Transverse colon (tissue), 4 donors: ENCODE data around the gene MYH9. TPM values are rescaled to one million over a fixed set of nuclear protein-coding genes. Genes with fewer than 3 reads are reported as not detected.
"Not testable (repeated sequence)": the region's sequence is repeated elsewhere in the genome, so short reads cannot be mapped to it uniquely, and the experiment has no call there.

Source experiments
- DNase-seq: peaks from one replicate; pipeline ENCODE4 v3.0.0-alpha.2; 2019
- H3K27ac ChIP-seq, 4 donors: fragments of 200-600 bp; sonication (generic); 2 replicates each; pipeline ENCODE4 v1.5.1; 2016 to 2018; ENCODE audit warnings: inconsistent platforms in 4 of 4
- H3K27me3 ChIP-seq: fragments of 200-600 bp; sonication (generic); 2 replicates; pipeline ENCODE4 v1.5.1; 2017; ENCODE audit warnings: inconsistent platforms
- H3K36me3 ChIP-seq, 4 donors: fragments of 200-600 bp; sonication (generic); 2 replicates each; pipeline ENCODE4 v1.5.1; 2017 to 2019; ENCODE audit warnings: inconsistent platforms in 4 of 4
- H3K4me1 ChIP-seq, 4 donors: fragments of 200-600 bp; sonication (generic); 2 replicates each; pipeline ENCODE4 v1.5.1; 2017 to 2020; ENCODE audit warnings: inconsistent platforms in 4 of 4
- H3K4me3 ChIP-seq, 4 donors: fragments of 200-600 bp; sonication (generic); 1 replicate in 1 of 4; 2 replicates in 3 of 4; pipeline versions ENCODE4 v1.5.1 to v1.6.1; 2017 to 2019; ENCODE audit warnings: inconsistent platforms in 4 of 4
- H3K9me3 ChIP-seq, 2 donors: fragments of 200-600 bp; sonication (generic); 2 replicates each; pipeline ENCODE4 v1.5.1; 2017 to 2019; ENCODE audit warnings: inconsistent platforms in 2 of 2
- EP300 ChIP-seq: sonication (generic); formaldehyde crosslinking; IDR thresholded peaks from one replicate; pipeline ENCODE4 v1.6.1; 2017; ENCODE audit warnings: antibody characterized with exemption, low read depth
- POLR2A ChIP-seq: fragments of 450-650 bp; IDR thresholded peaks from one replicate; pipeline ENCODE4 v1.6.1; 2016; ENCODE audit warnings: antibody characterized with exemption, mild to moderate bottlenecking, moderate library complexity
- POLR2AphosphoS5 ChIP-seq, 3 donors: sonication (generic); formaldehyde crosslinking; IDR thresholded peaks; one replicate each; pipeline ENCODE4 v1.6.1; 2016; ENCODE audit warnings: antibody characterized with exemption in 3 of 3
- WGBS, 2 donors: methylation state at CpG; one replicate each; pipeline ENCODE4 v1.1.5; 2018; ENCODE audit warnings: low coverage in 1 of 2; 5-methylcytosine and 5-hydroxymethylcytosine counted together
- in situ Hi-C, 4 donors: fragments of 200-750 bp; cut with MboI; loops; one replicate each; pipeline versions ENCODE4 v1.15.0 to v1.15.1; 2017; ENCODE audit warnings: low sequenced_read_pairs in 3 of 4, low pct_ligation_motif_present in 1 of 4, low pct_unique_long_range_greater_than_20kb in 1 of 4
- intact Hi-C: fragments of 100-400 bp; cut with DNase I; formaldehyde crosslinking; loops from one replicate; pipeline ENCODE4 v1.15.1; 2023; ENCODE audit warnings: low total_unique reads
- total RNA-seq, 4 donors: library from RNA; depleted of rRNA; stranded (reverse); fragments of >200 nt; gene quantifications; one replicate each; pipeline ENCODE4 v1.1.0, GENCODE V29; 2016
- TF ChIP-seq, protein P1 (sequence below), 5 experiments: fragments of 200-600 bp in 3 of 5; fragments of 450-650 bp in 2 of 5; sonication (generic) in 3 of 5; IDR thresholded peaks; 1 replicate in 2 of 5; 2 replicates in 3 of 5; pipeline ENCODE4 v1.5.1; 2016 to 2017; ENCODE audit warnings: antibody characterized with exemption in 5 of 5, inconsistent platforms in 3 of 5, mild to moderate bottlenecking in 2 of 5, moderate library complexity in 1 of 5

MYH9 gene
- total RNA-seq, 4 donors from 2014 or later: 385 to 511 (median 460) TPM

DNA sequence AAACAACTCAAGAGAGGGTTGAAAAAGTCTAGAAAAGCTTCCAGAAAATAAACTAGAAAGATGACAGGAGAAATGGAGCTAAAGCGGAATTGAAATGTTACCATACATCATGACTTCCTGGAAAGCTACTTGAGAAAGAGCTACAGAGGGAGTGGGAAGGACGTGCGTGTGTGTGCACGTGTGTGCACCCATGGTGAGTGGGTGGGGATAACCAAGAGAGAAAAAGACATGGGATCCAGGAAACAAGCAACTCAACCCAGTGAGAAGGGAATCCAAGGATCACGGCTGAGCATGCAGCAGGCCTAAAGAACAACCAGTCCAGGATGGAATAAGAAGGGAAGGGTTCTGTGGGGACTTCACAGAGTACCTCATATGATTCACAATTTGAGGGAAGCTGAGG lies 113.2 kb downstream of the MYH9 start:
- DNase-seq: no peak
- in situ Hi-C loops (no loop called here), intact Hi-C loops (no loop called here)

DNA sequence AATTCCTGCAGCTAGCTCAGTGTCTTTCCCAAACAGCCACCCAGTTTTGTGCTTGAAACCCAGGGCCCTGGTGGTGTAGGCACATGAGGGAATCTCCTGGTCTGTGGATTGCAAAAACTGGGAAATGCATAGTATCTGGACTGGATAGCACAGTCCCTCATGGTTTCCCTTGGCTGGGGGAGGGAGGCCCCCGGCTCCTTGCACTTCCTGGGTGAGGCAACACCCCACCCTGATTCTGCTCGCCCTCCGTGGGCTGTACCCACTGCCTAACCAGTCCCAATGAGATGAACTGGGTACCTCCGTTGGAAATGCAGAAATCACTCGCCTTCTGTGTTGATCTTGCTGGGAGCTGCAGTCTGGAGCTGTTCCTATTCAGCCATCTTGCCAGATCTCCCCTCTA lies 115.8 kb downstream of the MYH9 start:
- 80 to 86% methylated on average over 3 to 5 of the region's 5 CpGs for WGBS, 2 donors
- H3K9me3 ChIP-seq, intact Hi-C loops, H3K27me3 ChIP-seq, H3K4me3 ChIP-seq, in situ Hi-C loops, H3K27ac ChIP-seq, H3K36me3 ChIP-seq, H3K4me1 ChIP-seq, DNase-seq: not testable (repeated sequence)

More for the DNA sequence above, 113.2 kb downstream of the MYH9 start:
- H3K4me3 ChIP-seq: no peak overlapping the region
- no peaks in the 10 kb centered on the region for H3K9me3 ChIP-seq
- 83% methylated on average over 5 of the region's 5 CpGs for WGBS, 2 donors
- H3K4me1 ChIP-seq: peaks cover 0 to 10% (median 5%) of the 10 kb centered on the region in 4 donors
- H3K36me3 ChIP-seq: no peaks in the 10 kb centered on the region
- TF ChIP-seq POLR2AphosphoS5 (IDR thresholded peaks at IDR 0.05): no peak
- TF ChIP-seq, protein P1, sequence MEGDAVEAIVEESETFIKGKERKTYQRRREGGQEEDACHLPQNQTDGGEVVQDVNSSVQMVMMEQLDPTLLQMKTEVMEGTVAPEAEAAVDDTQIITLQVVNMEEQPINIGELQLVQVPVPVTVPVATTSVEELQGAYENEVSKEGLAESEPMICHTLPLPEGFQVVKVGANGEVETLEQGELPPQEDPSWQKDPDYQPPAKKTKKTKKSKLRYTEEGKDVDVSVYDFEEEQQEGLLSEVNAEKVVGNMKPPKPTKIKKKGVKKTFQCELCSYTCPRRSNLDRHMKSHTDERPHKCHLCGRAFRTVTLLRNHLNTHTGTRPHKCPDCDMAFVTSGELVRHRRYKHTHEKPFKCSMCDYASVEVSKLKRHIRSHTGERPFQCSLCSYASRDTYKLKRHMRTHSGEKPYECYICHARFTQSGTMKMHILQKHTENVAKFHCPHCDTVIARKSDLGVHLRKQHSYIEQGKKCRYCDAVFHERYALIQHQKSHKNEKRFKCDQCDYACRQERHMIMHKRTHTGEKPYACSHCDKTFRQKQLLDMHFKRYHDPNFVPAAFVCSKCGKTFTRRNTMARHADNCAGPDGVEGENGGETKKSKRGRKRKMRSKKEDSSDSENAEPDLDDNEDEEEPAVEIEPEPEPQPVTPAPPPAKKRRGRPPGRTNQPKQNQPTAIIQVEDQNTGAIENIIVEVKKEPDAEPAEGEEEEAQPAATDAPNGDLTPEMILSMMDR (IDR thresholded peaks at IDR 0.05): no peak
- TF ChIP-seq EP300: no peak
- no peaks in the 10 kb centered on the region for H3K27me3 ChIP-seq
- no peak overlapping the region for H3K27ac ChIP-seq

DNA sequence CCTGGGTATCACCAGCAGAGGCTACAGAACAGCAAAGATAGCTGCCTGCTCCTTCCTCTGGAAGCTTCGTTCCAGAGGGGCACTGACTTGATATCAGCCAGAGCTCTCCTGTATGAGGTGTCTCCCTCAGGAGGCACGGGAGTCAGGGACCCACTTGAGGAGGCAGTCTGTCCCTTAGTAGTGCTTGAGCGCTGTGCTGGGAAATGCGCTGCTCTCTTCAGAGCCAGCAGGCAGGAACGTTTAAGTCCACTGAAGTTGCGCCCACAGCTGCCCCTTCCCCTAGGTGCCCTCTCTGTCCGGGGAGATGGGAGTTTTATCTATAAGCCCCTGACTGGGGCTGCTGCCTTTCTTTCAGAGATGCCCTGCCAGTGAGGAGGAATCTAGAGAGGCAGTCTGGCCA lies 116.5 kb downstream of the MYH9 start:
- H3K27ac ChIP-seq, in situ Hi-C loops, H3K4me1 ChIP-seq, H3K9me3 ChIP-seq, H3K36me3 ChIP-seq, intact Hi-C loops, H3K27me3 ChIP-seq, H3K4me3 ChIP-seq, DNase-seq: not testable (repeated sequence)
- 87% methylated on average over 7 of the region's 7 CpGs; no CpG with 5 or more reads in 1 of the 2 donors for WGBS, 2 donors

DNA sequence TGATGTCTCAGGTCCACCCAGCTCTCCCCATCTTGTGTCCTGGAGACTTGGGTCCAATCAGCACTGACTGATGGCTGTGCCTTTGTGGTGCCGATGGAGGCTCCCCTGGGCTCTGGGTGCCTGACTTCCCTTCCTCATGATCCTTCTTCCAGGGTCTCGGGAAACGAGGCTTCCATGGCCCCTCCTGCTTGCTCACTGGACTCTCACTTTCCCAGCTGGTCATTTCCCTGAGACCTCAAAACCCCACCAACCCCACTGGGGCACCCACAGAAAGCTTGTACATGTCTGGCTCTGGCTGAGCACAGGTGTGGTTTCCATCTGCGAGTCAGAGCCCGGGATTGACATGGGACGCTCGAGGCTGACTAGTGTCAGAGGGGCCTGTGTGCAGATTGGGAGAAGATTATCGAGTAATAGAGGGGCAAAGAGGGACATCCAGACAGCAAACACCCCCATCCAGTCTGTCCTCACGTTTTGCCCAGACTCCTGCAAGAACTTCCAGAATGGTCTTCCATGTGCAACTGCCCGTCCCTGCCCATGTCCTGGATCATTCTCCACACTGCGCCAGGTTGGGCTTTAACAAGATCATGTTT lies 119.8 kb downstream of the MYH9 start:
- 93 to 100% methylated on average over 2 to 11 of the region's 11 CpGs for WGBS, 2 donors
- no peak for DNase-seq
- Histone ChIP-seq H3K27ac (no peak overlapping the region), H3K27me3 (no peaks in the 10 kb centered on the region), H3K4me3 (no peak overlapping the region), H3K9me3 (no peaks in the 10 kb centered on the region), H3K4me1 (no peaks in the 10 kb centered on the region), H3K36me3 (no peaks in the 10 kb centered on the region)
- in situ Hi-C loops (no loop called here), intact Hi-C loops (no loop called here)
- TF ChIP-seq POLR2AphosphoS5 (IDR thresholded peaks at IDR 0.05): no peak
- TF ChIP-seq, protein P1 (IDR thresholded peaks at IDR 0.05): no peak
- TF ChIP-seq EP300: no peak
- TF ChIP-seq POLR2A: no peak

DNA sequence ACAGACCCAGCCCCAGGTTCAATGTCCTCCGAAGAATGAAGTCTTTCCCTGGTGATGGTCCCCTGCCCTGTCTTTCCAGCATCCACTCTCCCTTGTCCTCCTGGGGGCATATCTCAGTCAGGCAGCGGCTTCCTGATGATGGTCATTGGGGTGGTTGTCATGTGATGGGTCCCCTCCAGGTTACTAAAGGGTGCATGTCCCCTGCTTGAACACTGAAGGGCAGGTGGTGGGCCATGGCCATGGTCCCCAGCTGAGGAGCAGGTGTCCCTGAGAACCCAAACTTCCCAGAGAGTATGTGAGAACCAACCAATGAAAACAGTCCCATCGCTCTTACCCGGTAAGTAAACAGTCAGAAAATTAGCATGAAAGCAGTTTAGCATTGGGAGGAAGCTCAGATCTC lies 120.7 kb downstream of the MYH9 start:
- Histone ChIP-seq H3K27me3 (no peaks in the 10 kb centered on the region), H3K27ac (no peak overlapping the region), H3K4me3 (no peak overlapping the region), H3K4me1 (no peaks in the 10 kb centered on the region), H3K9me3 (no peaks in the 10 kb centered on the region), H3K36me3 (no peaks in the 10 kb centered on the region)
- TF ChIP-seq, protein P1 (IDR thresholded peaks at IDR 0.05): no peak
- TF ChIP-seq POLR2AphosphoS5 (IDR thresholded peaks at IDR 0.05): no peak
- TF ChIP-seq EP300: no peak
- no peak for TF ChIP-seq POLR2A
- 95 to 100% methylated on average over 1 to 4 of the region's 4 CpGs for WGBS, 2 donors
- intact Hi-C loops: no loop called here
- in situ Hi-C loops: no loop called here
- DNase-seq: no peak

DNA sequence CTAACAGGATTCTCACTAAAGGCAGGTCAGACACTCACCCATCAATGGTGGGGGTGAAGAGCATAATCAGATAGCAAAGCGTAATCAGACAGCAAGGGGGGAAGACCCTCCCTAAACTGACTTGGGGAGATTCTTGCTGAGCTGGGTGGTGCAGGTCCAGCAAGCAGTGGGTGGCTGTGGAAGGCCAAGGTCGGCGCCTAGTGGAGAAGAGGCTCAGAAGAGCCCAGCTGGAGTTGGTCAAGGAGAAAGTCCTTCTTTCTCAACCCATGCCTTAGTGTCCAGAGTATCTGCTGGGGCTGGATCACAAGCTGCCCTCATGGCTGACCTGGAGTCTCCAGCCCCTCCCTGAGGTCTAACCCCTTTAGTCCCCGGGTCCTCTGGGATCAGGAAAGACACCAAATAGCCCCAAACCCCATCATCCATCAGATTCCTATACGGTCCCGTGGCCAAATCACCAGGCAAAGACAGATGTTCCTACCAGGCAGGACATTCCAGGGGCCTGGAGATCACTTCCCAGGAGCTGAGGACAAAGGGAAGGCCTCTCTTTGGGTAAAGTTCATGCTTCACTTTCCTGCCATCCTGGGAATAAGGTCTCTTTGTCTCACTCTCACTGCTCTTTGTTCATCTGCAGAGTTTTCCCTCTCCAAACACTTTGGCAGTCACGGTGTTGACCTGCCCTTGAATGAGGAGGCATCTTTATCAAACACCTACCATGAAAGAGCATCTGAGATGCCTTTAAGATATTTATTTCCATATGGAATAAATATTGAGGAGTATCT lies 123.7 kb downstream of the MYH9 start:
- intact Hi-C loops, H3K27ac ChIP-seq, DNase-seq, H3K4me3 ChIP-seq, H3K9me3 ChIP-seq, in situ Hi-C loops, H3K4me1 ChIP-seq, H3K27me3 ChIP-seq, H3K36me3 ChIP-seq: not testable (repeated sequence)
- 82% methylated on average over 7 of the region's 7 CpGs; no CpG with 5 or more reads in 1 of the 2 donors for WGBS, 2 donors

DNA sequence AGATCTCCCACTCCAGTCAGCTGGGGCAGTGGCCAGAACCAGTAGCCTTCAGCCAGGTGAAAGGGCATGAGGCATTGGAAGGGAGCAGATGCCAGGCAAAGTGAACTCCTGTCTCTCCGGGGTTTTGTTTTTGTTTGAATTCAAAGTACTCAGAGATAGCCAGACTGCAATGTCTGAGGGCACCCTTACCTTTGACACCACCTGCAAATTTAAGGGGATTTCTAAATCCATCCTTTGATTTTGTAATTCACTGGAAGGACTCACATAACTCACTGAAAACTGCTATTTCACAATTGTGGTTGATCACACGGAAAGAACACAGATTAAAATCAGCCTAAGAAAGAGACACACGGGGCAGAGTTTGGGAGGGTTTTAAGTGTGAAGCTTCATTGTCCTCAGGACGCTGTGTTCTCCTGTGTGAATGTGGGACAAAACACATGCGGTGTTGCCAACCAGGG lies 124.5 kb downstream of the MYH9 start:
- DNase-seq, H3K36me3 ChIP-seq, H3K27ac ChIP-seq, H3K27me3 ChIP-seq, intact Hi-C loops, H3K4me3 ChIP-seq, H3K9me3 ChIP-seq, in situ Hi-C loops: not testable (repeated sequence)
- H3K4me1 ChIP-seq: peaks cover 0 to 16% (median 10%) of the 10 kb centered on the region in 4 donors
- 31 to 71% methylated on average over 2 to 5 of the region's 5 CpGs for WGBS, 2 donors
